Retina (tissue), 1 donor: ENCODE data around the gene C1orf122.

Experiments
- DNase-seq: peaks from one replicate; pipeline ENCODE4 v3.0.0-alpha.2; 2016

Gene C1orf122

DNA sequence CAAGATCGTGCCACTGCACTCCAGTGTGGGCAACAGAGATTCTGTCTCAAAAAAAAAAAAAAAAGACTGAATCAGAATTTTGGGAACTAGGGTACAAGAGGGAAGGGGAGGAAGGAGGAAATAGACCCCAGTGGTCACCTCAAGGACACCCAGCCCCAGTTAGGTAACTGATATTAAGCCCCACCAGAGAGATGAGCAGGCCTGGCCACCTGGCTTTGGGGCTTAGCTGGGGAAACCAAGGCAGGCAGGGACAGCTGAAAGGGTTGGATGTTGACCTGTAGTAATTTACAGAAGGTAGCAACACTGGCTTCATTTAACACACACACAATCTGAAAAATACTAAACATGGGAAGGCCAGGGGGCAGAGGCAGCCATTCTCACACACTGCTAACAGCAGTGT, 5.2 kb upstream of the C1orf122 start:
- no peak for DNase-seq

DNA sequence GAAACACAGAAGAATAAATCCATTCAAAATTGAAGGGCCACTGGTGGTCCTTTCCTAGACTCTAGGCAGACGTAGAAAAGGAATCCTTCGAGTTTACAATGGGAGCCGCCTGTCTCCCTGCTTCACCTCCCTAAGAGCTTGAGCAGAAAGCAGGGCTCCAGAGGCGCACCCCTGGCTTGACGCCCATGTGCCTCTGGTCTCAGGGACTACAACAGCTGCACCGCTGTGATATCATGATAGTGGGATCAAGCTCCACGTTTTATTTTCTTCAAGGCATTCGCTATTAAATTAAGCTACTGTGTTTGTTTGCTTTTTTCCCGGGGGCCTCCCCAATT, 403 bp upstream of the C1orf122 start:
- no peak for DNase-seq

DNA sequence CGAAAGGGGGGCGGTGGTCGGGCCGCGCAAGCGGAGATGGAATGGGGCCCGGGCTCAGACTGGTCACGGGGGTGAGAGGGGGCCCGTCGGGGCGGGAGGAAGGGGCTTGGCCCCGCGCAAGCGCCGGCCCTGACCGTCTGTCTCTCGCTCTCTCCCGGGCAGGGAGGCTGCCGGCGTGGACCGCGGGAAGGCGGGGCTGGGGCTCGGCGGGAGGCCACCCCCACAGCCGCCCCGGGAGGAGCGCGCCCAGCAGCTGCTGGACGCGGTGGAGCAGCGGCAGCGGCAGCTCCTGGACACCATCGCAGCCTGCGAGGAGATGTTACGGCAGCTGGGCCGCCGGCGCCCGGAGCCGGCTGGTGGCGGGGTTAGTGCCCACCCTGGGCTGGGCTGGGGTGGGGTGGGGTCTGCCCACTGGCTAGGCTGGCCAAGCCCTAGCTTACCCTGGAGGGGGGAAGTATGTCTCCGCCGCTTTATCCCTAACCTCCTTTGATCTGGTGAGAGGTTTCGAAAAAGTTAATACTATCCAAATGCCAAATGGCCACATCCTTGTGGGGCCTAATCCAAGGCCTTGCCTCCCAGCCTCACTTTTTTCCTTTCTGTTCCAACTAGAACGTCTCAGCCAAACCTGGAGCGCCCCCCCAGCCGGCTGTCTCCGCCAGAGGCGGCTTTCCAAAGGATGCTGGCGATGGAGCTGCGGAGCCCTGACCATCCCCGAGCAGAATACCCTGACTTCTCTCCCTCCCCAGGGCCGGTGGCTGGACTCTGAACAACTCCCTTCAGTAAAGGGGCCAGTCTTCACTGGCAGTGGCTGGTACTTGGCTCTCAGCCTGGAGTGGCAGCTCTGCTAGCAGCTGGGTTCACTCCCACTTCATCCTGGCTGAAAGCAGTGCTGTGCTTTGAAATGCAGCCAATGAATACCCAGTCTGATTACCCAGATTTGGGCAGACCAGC, 1.1 kb downstream of the C1orf122 start:
- peak; percentile 77 for DNase-seq

DNA sequence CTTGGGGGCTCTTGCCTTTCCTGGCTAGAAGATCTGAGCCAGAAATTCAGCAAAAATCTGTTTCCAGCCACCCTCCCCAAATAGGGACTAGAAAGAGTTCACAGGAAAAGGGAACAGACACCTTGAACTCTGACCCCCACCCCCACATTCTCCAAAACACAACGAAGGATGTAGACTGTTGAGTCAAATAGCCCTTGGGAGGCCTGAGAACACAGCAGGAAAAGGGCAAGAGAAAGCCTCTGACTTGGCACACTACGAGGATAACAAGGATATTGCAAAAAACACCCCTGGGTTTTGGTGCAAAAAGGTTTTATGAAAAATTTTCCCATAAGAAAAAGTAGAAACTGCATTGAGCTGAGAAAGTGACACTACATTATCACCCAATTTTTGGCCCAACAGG, 2.4 kb downstream of the C1orf122 start:
- DNase-seq: no peak

DNA sequence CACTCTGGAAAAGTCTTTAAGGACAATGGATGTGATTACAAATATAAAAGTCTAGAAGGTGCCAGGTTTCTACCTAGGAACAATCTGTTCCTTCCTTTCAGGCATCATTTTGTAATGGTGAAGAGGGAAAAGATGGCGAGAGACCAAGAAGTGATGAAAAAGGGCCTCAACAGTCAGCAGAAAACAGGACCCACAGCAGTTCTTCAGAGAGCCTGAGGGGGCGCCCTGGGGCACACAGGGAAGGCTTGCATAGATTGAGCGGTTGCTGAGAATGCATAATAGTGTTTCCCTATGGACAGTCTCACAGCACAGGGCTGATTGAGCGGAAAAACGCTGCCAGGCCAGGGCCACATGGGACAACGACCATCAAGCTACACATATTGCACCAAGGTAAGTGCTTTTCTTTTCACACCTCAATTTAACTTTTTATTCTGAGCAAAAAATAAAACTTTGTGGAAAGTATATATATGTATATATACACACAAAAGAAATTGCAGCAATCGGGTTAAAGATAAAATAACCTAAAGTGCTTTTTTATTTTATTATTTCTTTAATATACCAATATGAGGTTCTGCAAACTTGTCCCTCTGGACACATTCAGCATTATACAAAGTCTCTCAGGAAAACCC, 3.6 kb downstream of the C1orf122 start:
- DNase-seq: peak; percentile 78

DNA sequence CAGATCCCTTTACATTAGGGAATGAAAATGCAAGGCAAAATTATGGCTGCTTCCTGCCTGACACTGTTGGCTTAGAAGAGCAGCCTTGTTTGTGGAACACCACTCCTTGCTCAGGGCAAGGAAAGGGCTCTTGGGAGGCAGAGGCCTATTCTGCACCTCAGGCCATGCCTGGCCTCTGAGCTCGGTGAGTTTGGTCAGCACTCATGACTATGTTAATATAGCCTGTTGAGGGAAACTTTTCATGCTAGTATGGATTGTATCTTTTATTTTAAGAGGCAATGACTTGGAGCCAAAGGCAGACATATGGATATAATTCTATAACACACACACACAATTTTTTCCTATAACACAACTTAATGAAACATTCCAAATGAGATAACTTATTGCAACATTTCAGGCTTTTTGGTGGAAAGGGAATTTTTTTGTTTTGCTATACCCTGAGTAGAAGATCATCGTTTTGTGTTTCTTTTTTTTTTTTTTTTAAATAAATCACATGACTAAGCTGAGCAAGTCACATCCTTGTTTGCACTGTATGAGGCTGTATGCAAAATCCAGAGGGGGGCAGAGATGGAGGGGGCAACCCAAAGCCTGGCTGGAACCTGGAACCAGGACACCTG, 6.0 kb downstream of the C1orf122 start:
- no peak for DNase-seq

DNA sequence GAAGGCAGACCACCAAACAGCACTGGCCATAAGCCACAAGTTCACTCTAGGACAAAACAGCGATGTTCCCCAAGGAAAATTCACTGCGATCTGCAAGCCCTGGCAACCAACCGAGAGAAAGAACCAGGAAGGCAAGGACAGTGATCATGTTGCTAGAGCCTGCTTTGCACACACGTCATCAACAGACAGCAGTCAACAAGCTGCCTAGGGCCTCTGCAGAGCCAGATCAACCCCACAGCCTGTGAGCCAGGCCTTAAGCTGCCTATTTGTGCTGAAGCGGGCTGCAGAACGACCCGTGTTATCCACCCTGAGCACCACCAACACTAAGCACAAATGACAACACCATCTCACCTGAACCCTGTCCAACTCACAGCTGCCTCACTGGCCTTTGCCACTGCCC, 6.7 kb downstream of the C1orf122 start:
- no peak for DNase-seq

DNA sequence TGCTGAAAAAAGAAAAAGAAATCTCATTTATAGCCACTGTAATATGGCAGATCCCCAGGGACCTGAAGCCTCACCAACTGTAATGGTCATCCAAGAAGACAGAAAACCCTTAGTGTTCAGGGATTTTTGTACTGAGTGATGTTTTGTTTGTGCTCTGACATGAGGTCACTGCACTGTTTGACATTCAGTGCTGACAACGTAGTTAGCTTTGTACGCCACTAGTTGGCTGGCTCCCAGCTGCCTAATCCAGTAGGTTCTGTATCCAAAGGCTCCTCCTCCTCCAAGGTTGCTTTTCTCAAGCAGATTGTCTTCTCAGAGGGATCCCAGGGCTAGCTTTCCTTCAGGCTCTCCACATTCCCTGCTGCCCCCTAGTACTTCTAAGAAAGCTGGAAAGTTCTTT, 9.9 kb downstream of the C1orf122 start:
- DNase-seq: no peak

DNA sequence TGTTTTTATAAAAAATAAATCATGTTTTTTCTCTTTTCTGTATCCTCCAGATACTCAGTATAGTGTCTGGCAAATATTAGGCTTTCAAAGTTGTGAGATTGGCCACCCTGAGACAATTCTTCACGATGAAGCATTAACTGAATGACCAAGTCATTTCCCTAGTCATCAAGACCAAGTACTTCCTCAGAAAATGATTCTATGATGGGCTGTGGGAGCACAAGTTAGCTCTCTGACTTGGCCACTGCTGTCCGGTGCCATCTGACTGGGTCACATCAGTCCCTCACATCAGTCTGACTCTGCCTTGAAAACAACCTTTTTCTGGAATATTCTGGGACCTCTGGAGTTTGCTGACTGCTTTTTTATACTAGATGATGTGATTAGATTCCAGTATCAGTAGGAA, 13.9 kb downstream of the C1orf122 start:
- DNase-seq: no peak

DNA sequence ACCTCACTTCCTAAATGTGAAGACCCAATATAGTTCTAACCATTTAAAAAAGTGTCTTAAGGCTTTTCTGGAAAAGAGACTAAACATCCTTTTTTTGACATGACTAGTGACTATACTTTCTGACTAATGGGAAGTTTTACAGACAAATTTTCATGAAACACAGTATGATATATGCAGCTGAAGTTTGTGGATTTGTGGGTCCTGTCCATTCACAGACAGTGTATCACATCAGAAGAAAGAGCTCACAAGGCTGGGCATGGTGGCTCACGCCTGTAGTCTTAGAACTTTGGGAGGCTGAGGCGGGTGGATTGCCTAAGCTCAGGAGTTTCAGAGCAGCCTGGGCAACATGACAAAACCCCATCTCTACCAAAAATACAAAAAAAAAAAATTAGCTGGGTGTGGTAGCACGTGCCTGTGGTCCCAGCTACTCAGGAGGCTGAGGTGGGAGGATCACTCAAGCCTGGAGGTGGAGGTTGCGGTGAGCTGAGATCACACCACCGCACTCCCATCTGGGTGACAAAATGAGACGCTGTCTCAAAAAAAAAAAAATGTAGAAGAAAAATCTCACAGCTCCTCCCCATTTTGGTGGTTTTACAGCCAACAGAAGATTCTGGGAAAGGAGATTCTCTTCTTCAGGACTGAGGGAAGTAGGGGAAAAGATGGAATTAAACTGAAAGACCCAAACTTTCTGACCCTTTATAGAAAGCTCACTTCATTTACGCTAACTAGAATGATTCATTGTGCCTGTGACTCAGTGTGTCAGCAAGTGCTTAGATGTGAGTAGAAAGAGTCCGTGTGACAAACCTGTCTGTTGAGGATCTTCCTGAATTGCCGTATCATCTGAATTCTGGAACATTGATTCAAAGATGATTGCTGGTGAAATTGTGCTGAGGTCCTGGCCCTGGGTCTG, 15.6 kb downstream of the C1orf122 start:
- no peak for DNase-seq

DNA sequence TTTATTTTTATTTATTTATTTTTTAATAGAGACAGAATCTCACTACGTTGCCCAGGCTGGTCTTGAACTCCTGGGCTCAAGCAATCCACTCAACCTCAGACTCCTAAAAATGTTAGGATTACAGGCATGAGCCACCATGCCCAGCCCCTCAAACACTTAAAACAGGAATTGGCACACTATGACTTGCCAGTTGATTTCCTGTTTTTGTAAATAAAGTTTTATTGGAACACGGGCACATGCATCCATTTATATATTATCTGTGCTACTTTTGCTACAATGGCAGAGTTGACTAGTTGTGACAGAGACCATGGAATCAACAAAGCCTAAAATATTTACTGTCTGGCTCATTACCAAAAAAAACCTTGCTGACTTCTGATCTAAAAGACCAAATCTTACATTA, 16.4 kb downstream of the C1orf122 start:
- DNase-seq: no peak

DNA sequence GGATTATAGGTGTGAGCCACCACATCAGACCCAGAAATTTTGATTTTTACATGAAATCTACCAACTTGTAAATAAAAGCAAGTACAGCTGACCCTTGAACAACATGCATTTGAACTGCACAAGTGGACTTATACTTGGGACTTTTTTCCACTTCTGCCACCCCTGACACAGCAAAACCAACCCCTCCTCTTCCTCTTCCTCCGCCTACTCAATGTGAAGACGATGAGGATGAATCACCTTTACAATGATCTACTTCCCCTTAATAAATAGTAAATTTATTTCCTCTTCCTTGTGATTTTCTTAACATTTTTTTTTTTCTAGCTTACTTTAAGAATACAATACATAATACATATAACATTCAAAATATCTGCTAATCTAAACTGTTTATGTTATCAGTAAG, 17.9 kb downstream of the C1orf122 start:
- no peak for DNase-seq

DNA sequence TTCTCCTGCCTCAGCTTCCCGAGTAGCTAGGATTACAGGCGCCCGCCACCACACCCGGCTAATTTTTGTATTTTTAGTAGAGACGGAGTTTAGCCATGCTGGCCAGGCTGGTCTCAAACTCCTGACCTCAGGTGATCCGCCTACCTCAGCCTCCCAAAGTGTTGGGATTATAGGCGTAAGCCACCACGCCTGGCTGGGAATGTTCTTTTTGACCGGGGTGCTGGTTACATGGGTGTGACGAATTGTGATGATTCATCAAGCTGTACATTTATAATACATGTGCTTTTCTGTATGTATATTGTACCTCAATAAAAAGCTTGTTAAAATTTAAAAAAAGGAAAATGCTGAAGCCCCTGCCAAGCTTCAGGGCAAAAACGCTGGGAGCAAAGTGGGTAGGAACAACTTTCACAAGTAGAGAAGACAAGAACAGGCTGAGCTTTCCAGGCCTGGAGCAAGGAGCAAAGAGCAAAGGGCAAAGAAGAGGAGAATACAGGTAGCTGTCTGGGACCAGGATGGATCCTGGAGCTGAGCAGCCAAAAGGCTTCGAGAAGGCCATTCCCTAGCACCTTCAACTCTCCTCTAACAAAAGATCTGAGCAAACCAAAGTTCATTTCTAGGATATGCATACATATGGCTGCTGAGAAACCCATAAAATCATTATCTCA, 21.0 kb downstream of the C1orf122 start:
- DNase-seq: no peak

DNA sequence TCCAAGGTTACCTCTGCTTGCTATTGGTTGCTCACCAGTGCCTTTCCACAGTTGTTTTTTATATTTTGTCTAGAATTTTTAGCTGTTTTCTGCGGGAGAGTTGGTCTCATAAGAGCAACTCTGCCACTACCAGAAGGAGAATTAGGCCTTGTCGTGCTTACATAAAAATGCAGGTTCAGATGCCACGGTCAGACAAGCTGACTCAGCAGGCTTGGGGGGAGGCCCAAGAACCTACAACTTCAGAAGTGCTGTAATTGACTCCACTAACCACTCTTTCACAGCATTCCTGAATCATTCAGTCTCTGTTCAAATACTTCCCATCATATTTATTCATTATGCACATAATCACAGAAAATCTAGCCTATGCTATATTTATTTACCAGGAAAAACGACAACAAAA, 23.5 kb downstream of the C1orf122 start:
- DNase-seq: no peak

DNA sequence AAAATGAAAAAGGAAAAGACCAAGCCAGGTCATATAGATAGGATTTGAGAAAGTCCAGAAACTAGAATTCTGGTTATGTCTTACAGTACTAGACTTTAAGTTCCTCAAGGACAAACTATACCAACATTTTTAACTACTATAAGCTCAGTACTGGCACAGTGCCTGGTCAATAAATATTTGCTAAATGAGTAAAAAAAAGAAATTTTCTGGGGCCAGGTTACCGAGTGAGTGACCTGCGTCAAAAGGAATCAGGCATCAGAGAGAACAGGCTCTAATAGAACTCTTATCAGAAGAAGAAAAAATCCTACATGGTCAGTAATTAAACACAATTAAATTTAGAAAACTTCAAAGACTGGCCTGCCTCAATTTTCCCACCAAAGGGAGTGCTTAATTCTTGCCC, 24.2 kb downstream of the C1orf122 start:
- no peak for DNase-seq

DNA sequence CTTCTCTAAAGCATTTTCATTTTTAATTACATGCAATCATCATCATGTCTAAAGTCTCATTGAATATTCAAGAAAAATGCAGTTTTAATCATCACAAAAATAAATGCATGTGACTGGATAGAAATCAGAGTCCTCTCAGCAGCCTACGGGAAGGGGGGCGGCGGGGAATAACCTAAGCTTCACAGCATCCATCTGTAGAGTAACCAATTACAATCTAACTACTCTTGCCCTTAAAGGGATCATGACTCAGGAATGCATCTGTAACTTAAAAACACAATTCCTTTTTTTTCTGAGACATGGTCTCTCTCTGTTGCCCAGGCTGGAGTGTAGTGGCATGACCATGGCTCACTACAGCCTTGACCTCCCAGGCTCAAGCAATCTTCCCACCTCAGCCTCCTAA, 29.2 kb downstream of the C1orf122 start:
- DNase-seq: no peak

DNA sequence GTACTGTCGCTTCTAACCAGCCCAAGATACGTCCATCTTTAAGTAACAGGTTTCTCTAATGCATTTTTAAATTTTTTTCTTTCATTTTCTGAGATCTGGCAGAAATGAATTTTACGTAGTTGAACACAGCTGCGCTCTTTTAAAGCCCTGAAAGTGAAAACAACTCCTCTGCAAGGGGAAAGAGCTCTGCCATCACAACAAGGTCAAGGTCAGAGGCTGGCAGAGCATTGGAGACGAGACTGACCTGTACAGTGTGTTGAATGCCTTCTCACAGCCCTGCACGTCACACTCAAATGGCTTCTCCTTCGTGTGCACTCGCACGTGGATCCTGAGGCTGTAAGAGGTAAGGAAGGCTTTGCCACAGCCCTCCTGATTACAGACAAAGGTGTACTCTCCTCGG, 32.1 kb downstream of the C1orf122 start:
- DNase-seq: no peak

DNA sequence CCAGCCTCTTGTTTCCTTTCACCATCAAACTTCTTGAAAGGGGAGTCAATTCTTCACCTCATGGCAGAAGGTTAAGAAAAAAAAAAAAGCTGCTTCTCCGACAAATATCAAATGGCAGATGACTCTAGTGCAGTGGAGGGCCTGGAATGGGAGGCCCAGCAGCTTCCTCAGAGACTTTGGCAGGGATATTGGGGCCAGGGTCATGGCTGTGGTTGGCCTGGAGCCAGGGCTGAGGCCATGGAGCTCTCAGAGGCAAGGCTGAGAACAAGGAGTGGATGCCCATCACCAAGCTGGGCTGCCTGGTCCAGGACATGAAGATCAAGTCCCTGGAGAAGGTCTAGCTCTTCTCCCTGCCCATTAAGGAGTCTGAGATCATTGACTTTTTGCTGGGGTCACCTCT, 33.1 kb downstream of the C1orf122 start:
- no peak for DNase-seq

DNA sequence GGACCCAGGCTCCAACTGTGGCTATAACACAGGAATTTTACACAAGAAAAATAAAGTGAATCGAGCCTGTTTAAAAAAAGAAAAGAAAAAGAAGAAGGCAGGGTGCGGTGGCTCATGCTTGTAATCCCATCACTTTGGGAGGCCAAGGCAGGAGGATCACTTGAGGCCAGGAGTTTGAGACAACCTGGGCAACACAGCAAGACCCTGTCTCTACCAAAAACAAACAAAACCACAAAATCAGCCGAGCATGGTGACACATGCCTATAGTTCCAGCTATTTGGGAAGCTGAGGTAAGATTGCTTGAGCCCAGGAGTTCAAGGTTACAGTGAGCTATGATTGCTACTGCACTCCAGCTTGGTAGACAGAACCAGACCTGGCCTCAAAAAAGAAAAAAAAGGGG, 34.1 kb downstream of the C1orf122 start:
- DNase-seq: no peak

DNA sequence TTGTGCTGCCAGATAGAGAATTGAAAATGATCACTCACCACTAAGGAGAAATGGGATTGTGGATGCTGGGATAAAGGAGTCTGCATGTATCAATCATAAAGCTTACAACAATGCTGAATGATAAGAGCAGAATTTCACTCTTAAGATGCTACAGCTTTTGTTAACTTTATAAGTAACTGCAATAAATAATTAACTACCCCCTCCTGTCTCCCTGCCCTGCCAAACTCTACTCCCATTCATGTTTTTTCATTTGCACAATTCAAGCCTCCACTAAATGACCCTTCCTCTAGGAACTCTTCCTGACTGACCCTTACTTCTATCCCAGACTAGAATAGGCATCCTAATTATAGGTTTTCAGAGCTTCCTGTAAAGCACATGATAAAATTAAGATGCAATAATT, 36.9 kb downstream of the C1orf122 start:
- no peak for DNase-seq

DNA sequence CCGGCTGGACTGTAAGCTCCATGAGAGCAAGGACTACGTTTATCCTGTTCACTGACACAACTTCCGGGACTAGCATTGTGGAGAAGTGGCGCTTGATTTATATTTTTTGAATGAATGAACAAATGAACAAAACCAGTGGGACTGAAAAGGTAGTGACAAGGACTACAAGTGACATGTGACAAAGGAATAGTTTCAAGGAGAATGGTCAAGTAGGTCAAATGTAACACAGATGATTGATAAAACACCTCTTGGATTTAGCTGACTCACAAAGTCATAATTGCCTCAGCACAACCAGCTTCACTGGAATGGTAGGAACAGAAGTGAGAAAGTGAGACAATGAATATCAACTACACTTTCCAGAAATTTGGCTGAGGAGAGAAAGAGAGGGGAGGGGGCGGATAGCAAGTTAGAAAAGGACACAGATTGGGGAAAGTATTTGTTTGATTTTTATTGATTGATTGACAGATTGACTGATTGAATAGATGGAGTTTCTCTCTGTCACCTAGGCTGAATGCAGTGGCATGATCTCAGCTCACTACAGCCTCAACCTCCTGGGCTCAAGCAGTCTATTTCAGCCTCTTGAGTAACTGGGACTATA, 37.6 kb downstream of the C1orf122 start:
- DNase-seq: no peak

DNA sequence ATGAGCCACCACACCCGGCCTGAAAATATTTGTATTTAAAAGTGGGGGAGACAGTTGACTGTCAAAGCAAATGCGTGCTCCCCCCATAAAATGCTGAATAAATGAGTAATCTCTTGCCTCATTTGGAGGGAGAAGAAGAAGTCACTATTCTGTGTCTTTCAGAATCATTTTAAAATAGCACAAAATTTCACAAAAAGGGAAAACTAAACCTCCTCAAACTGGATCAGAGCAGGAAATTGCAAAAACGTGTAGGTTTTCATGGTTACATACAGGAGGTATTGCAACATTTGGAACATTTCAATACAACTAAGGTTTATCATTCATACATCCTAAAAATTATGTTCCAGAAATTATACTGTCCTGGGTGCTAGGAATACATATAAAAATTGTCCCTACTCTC, 38.2 kb downstream of the C1orf122 start:
- DNase-seq: no peak
